K562 (cell line): ENCODE data around the gene CH25H. TPM values are rescaled to one million over a fixed set of nuclear protein-coding genes. Genes with fewer than 3 reads are reported as not detected.

Experiments
- ATAC-seq: fragments of 200-7000 bp; cut with Tn5 transposase; 3 replicates; pipeline ENCODE4 v1.9.1; 2020; ENCODE audit warnings: moderate library complexity
- BruUV-seq: library from RNA; stranded (reverse); fragments of 400-500 nt; replicated peaks from 2 replicates; lab custom pipeline; 2021; lab: Mats Ljungman, UMichigan
- CTCF ChIA-PET: fragments of 300-600 bp; formaldehyde crosslinking; extraction: SDS; loops from one replicate; lab custom pipeline; 2021; ENCODE audit warnings: low intra/inter-chr PET ratio; lab: Yijun Ruan, JAX
- POLR2A ChIA-PET: fragments of 300-600, 350-650 bp; sonication (Branson Sonifier 250); formaldehyde crosslinking; extraction: SDS; loops from one replicate; lab custom pipeline; 2021; ENCODE audit warnings: antibody characterized with exemption, inconsistent platforms; lab: Yijun Ruan, JAX
- DNase-seq, 4 experiments: peaks; one replicate each; pipeline versions ENCODE4 v3.0.0 to v3.0.0-alpha.2; 2011 to 2018; ENCODE audit warnings: low spot score in 3 of 4, mixed read lengths in 3 of 4; ENCODE audit errors: extremely low read depth in 1 of 4
- FAIRE-seq: peaks from 2 replicates; lab custom pipeline; 2011; peaks lifted over from hg19 to GRCh38; lab: Jason Lieb, UNC
- H2AFZ ChIP-seq: 2 replicates; pipeline ENCODE4 v1.6.0; 2011; ENCODE audit warnings: low read depth, low read length, control low read depth, inconsistent platforms
- H3K27ac ChIP-seq: fragments of 200-600 bp; 3 replicates; pipeline ENCODE4 v1.8.0; 2011; ENCODE audit warnings: low read depth, mild to moderate bottlenecking, control low read depth, inconsistent platforms, low read length, moderate library complexity, mixed read lengths; ENCODE audit errors: extremely low read depth
- H3K27me3 ChIP-seq, 2 experiments: fragments of 300-600 bp in 1 of 2; 2 replicates in 1 of 2; 3 replicates in 1 of 2; pipeline versions ENCODE4 v1.6.0 to v1.8.0; 2011; ENCODE audit warnings: inconsistent platforms in 2 of 2, low read length in 2 of 2, mild to moderate bottlenecking in 1 of 2, mixed read lengths in 1 of 2, moderate library complexity in 1 of 2; ENCODE audit not compliant: control insufficient read depth in 2 of 2, insufficient read depth in 2 of 2
- H3K36me3 ChIP-seq: fragments of 300-600 bp; 3 replicates; pipeline ENCODE4 v1.8.0; 2011; ENCODE audit warnings: mild to moderate bottlenecking, low read length, inconsistent platforms; ENCODE audit not compliant: control insufficient read depth, insufficient read depth
- H3K4me1 ChIP-seq, 2 experiments: fragments of 200-600 bp in 1 of 2; replicated peaks in 1 of 2; 2 replicates in 1 of 2; 3 replicates in 1 of 2; pipeline versions ENCODE4 v1.5.1 to v1.8.0; 2011; ENCODE audit warnings: inconsistent platforms in 2 of 2, low read length in 2 of 2, mild to moderate bottlenecking in 1 of 2, mixed read lengths in 1 of 2, moderate library complexity in 1 of 2; ENCODE audit not compliant: control insufficient read depth in 2 of 2, insufficient read depth in 2 of 2
- H3K4me2 ChIP-seq: 2 replicates; pipeline ENCODE4 v1.6.1; 2011; ENCODE audit warnings: low read length, control low read depth, inconsistent platforms, mixed read lengths; ENCODE audit not compliant: insufficient read depth
- H3K4me3 ChIP-seq: fragments of 200-600 bp; sonication (generic), shearing (Covaris generic); 2 replicates; pipeline ENCODE4 v1.5.1; 2016; ENCODE audit warnings: control low read depth, inconsistent platforms
- H3K79me2 ChIP-seq: fragments of 200-600 bp; 3 replicates; pipeline ENCODE4 v1.8.0; 2011; ENCODE audit warnings: low read length, inconsistent platforms; ENCODE audit not compliant: control insufficient read depth, insufficient read depth
- H3K9ac ChIP-seq, 2 experiments: 2 replicates each; pipeline versions ENCODE4 v1.6.0 to v1.6.1; 2011; ENCODE audit warnings: low read depth in 2 of 2, low read length in 2 of 2, control low read depth in 1 of 2, inconsistent platforms in 1 of 2, mild to moderate bottlenecking in 1 of 2, mixed read lengths in 1 of 2; ENCODE audit not compliant: insufficient read depth in 1 of 2
- H3K9me1 ChIP-seq: one replicate; pipeline ENCODE4 v1.6.0; 2011; ENCODE audit warnings: inconsistent platforms, mild to moderate bottlenecking, low read length, moderate library complexity; ENCODE audit not compliant: control insufficient read depth, insufficient read depth
- H3K9me3 ChIP-seq: replicated peaks from 2 replicates; pipeline ENCODE4 v1.5.1; 2011; ENCODE audit warnings: low read depth, low read length, inconsistent platforms; ENCODE audit not compliant: control insufficient read depth, insufficient read depth
- H4K20me1 ChIP-seq: replicated peaks from 2 replicates; pipeline ENCODE4 v1.6.1; 2011; ENCODE audit warnings: low read length, inconsistent platforms, mixed read lengths; ENCODE audit not compliant: control insufficient read depth, insufficient read depth
- BRD9 ChIP-seq: fragments of 450-650 bp; IDR thresholded peaks from 2 replicates; pipeline ENCODE4 v1.6.1; 2018; ENCODE audit warnings: low read depth; ENCODE audit not compliant: partially characterized antibody
- DMBX1 ChIP-seq: fragments of 250-450 bp; sonication (Bioruptor Pico); IDR thresholded peaks from 2 replicates; pipeline ENCODE4 v1.8.0; 2022; ENCODE audit warnings: inconsistent platforms, mild to moderate bottlenecking, moderate library complexity, borderline replicate concordance
- EZH2 ChIP-seq: IDR thresholded peaks from 2 replicates; pipeline ENCODE4 v1.6.1; 2012; ENCODE audit warnings: low read depth, mild to moderate bottlenecking, inconsistent platforms, low read length, borderline replicate concordance
- FOS ChIP-seq: IDR thresholded peaks from 3 replicates; pipeline ENCODE4 v1.6.1; 2011; ENCODE audit not compliant: insufficient read length; ENCODE audit errors: extremely low read depth
- FOXK1 ChIP-seq: sonication (generic); formaldehyde crosslinking; IDR thresholded peaks from 2 replicates; pipeline ENCODE4 v1.8.0; 2022; ENCODE audit warnings: missing genetic modification reagents, mild to moderate bottlenecking, borderline replicate concordance
- MED1 ChIP-seq: sonication (generic); formaldehyde crosslinking; IDR thresholded peaks from 2 replicates; pipeline ENCODE4 v1.8.1; 2023; ENCODE audit warnings: missing genetic modification reagents, borderline replicate concordance
- PHF8 ChIP-seq: fragments of 200-600 bp; sonication (generic); IDR thresholded peaks from 2 replicates; pipeline ENCODE4 v1.6.1; 2012; ENCODE audit warnings: mixed run types, mild to moderate bottlenecking, inconsistent platforms, low read length, moderate library complexity, borderline replicate concordance
- PHTF2 ChIP-seq: fragments of 250-450 bp; sonication (Bioruptor Pico); IDR thresholded peaks from 2 replicates; pipeline ENCODE4 v1.5.0; 2021; ENCODE audit warnings: mild to moderate bottlenecking
- PYGO2 ChIP-seq: fragments of 450-650 bp; IDR thresholded peaks from 2 replicates; pipeline ENCODE4 v1.6.1; 2016; ENCODE audit warnings: mild to moderate bottlenecking, missing genetic modification characterization, moderate library complexity, missing compliant biosample characterization
- TAF1 ChIP-seq: IDR thresholded peaks from 2 replicates; pipeline ENCODE4 v1.6.1; 2011; ENCODE audit warnings: mild to moderate bottlenecking, low read length, moderate library complexity; ENCODE audit not compliant: insufficient read depth, control insufficient read depth, severe bottlenecking; ENCODE audit errors: extremely low read depth
- TCF7L2 ChIP-seq: fragments of 150-350 bp; IDR thresholded peaks from 2 replicates; pipeline ENCODE4 v1.6.1; 2016; ENCODE audit warnings: low read depth, mild to moderate bottlenecking, low read length, moderate library complexity
- ZC3H11A ChIP-seq: IDR thresholded peaks from 2 replicates; pipeline ENCODE4 v1.6.1; 2012; ENCODE audit warnings: low read depth, low read length, improper control_type of control experiment
- ZNF165 ChIP-seq: fragments of 250-450 bp; sonication (Bioruptor Pico); IDR thresholded peaks from 2 replicates; pipeline ENCODE4 v1.4.0; 2020; ENCODE audit warnings: borderline replicate concordance
- ZNF24 ChIP-seq: fragments of 450-650 bp; IDR thresholded peaks from 2 replicates; pipeline ENCODE4 v1.6.1; 2016
- ZNF384 ChIP-seq: IDR thresholded peaks from 2 replicates; pipeline ENCODE4 v1.6.1; 2012; ENCODE audit warnings: low read depth, low read length, improper control_type of control experiment
- WGBS: fragments of 100-300 bp; shearing (Covaris generic); methylation state at CpG from one replicate; pipeline ENCODE4 v1.1.6; 2016; ENCODE audit warnings: low coverage, mixed read lengths; ENCODE audit not compliant: insufficient coverage; ENCODE audit errors: missing lambda C conversion rate; 5-methylcytosine and 5-hydroxymethylcytosine counted together
- in situ Hi-C: fragments of 300-500 bp; cut with MboI; formaldehyde crosslinking; loops from 4 replicates; pipeline ENCODE4 v1.15.0; 2018; ENCODE audit warnings: inconsistent platforms, mixed read lengths
- intact Hi-C: fragments of 100-400 bp; cut with micrococcal nuclease; formaldehyde crosslinking; loops from 2 replicates; pipeline ENCODE4 v1.14.2; 2022
- polyA plus RNA-seq, 8 experiments: library from polyadenylated mRNA; depleted of rRNA in 4 of 8; stranded (reverse) in 5 of 8; unstranded in 3 of 8; fragments of >200 nt; fragmentation: Nextera tagmentation in 2 of 8; fragmentation: Illumina TruSeq in 1 of 8; extraction: Ambion mirVana in 2 of 8; extraction: Trizol in 1 of 8; gene quantifications; 2 replicates each; pipeline versions ENCODE4 v1.2.1 to v1.2.3, GENCODE V29; 2011 to 2014; ENCODE audit warnings: inconsistent platforms in 1 of 8, missing spikeins in 1 of 8
- total RNA-seq, 7 experiments: library from RNA; depleted of rRNA in 6 of 7; stranded (reverse); fragments of >200 nt in 6 of 7; fragmentation: Illumina TruSeq in 2 of 7; extraction: Trizol in 2 of 7; gene quantifications; 2 replicates each; pipeline versions ENCODE4 v1.2.1 to v1.2.3, GENCODE V29; 2011 to 2021; ENCODE audit warnings: low replicate concordance in 1 of 7
- TF ChIP-seq, protein P1 (sequence below): fragments of 450-650 bp; IDR thresholded peaks from 2 replicates; pipeline ENCODE4 v1.6.1; 2016; ENCODE audit warnings: low read depth

CH25H gene
- total and polyA plus RNA-seq, 9 of the 15 experiments (the other 6 are each of a cell fraction or from before 2014, with no cell fraction given) = not detected

DNA sequence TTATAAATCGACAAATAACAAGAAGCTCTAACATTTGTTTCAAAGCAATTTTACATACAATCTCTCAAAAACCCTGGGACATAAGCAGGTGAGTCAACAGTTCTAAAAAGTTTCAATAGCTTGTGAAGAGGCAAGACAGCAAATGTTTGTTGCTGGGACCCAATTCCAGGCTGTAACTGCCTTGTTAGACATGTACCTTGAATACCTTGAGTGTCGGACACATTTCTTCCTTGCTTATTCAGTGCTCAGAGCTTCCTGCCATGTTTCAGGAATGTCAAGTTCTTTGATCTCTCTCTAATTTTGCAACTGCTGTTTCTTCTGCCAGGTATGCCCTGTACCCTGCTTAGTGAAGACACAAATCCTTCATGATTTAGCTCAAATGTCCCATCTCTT, 5.1 kb downstream of the CH25H start:
- ChIA-PET CTCF (no interaction called here), POLR2A (no interaction called here)
- Histone ChIP-seq H3K27me3 (peaks cover 3 to 7% of the 10 kb centered on the region in 2 experiments; a peak in 3 of 5 replicates), H3K36me3 (no peaks in the 10 kb centered on the region), H2AFZ (no peak overlapping the region), H3K27ac (no peak overlapping the region), H3K4me2 (no peak overlapping the region), H4K20me1 (no peaks in the 10 kb centered on the region), H3K9me1 (no peaks in the 10 kb centered on the region), H3K9me3 (no peaks in the 10 kb centered on the region), H3K4me3 (no peak overlapping the region), H3K4me1 (peaks cover 0 to 3% of the 10 kb centered on the region in 2 experiments; a peak in 2 of 5 replicates), H3K9ac (no peak overlapping the region), H3K79me2 (no peaks in the 10 kb centered on the region)
- no peak for DNase-seq
- intact Hi-C loops = no loop called here
- in situ Hi-C loops = no loop called here
- BruUV-seq = no TSS peak
- ATAC-seq = no peak
- 0% methylated on average over 2 of the region's 2 CpGs for WGBS
- no peak for FAIRE-seq
- TF ChIP-seq TAF1 (no peak), EZH2 (no peak), ZNF165 (no peak), PYGO2 (no peak), PHF8 (no peak), ZNF384 (no peak), FOXK1 (CRISPR knock-in tag) (no peak), BRD9 (no peak), TCF7L2 (no peak), PHTF2 (CRISPR knock-in tag) (no peak), FOS (no peak), ZC3H11A (no peak), ZNF24 (no peak), MED1 (no peak), DMBX1 (no peak)
- TF ChIP-seq, protein P1, sequence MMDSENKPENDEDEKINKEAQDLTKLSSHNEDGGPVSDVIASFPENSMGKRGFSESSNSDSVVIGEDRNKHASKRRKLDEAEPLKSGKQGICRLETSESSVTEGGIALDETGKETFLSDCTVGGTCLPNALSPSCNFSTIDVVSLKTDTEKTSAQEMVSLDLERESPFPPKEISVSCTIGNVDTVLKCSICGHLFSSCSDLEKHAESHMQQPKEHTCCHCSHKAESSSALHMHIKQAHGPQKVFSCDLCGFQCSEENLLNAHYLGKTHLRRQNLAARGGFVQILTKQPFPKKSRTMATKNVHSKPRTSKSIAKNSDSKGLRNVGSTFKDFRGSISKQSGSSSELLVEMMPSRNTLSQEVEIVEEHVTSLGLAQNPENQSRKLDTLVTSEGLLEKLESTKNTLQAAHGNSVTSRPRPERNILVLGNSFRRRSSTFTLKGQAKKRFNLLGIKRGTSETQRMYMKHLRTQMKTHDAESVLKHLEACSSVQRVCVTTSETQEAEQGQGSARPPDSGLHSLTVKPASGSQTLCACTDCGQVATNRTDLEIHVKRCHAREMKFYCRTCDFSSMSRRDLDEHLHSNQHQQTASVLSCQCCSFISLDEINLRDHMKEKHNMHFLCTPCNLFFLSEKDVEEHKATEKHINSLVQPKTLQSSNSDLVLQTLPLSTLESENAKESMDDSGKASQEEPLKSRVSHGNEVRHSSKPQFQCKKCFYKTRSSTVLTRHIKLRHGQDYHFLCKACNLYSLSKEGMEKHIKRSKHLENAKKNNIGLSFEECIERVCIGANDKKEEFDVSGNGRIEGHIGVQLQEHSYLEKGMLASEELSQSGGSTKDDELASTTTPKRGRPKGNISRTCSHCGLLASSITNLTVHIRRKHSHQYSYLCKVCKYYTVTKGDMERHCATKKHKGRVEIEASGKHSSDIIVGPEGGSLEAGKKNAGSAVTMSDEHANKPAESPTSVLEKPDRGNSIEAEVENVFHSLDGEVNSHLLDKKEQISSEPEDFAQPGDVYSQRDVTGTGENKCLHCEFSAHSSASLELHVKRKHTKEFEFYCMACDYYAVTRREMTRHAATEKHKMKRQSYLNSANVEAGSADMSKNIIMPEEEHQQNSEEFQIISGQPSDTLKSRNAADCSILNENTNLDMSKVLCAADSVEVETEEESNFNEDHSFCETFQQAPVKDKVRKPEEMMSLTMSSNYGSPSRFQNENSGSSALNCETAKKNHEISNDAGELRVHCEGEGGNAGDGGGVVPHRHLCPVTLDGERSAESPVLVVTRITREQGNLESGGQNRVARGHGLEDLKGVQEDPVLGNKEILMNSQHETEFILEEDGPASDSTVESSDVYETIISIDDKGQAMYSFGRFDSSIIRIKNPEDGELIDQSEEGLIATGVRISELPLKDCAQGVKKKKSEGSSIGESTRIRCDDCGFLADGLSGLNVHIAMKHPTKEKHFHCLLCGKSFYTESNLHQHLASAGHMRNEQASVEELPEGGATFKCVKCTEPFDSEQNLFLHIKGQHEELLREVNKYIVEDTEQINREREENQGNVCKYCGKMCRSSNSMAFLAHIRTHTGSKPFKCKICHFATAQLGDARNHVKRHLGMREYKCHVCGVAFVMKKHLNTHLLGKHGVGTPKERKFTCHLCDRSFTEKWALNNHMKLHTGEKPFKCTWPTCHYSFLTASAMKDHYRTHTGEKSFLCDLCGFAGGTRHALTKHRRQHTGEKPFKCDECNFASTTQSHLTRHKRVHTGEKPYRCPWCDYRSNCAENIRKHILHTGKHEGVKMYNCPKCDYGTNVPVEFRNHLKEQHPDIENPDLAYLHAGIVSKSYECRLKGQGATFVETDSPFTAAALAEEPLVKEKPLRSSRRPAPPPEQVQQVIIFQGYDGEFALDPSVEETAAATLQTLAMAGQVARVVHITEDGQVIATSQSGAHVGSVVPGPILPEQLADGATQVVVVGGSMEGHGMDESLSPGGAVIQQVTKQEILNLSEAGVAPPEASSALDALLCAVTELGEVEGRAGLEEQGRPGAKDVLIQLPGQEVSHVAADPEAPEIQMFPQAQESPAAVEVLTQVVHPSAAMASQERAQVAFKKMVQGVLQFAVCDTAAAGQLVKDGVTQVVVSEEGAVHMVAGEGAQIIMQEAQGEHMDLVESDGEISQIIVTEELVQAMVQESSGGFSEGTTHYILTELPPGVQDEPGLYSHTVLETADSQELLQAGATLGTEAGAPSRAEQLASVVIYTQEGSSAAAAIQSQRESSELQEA = no peak
